ENCODE measurements around the gene GPRC5A. TPM values are rescaled to one million over a fixed set of nuclear protein-coding genes. Genes with fewer than 3 reads are reported as not detected.

The GPRC5A gene
- total RNA-seq, 1 donor from 2014 or later = not detected

GRCh38 chr12:12908252-12908651, 16.9 kb downstream of the GPRC5A start:
- H3K4me3 Mint-ChIP-seq = no peak overlapping the region
- H3K27me3 Mint-ChIP-seq (ENCODE audit: low read depth) = peaks cover 11% of the 10 kb centered on the region
- H3K36me3 Mint-ChIP-seq (ENCODE audit: low read depth) = no peaks in the 10 kb centered on the region
- no peaks in the 10 kb centered on the region for H3K4me1 Mint-ChIP-seq
- DNase-seq (ENCODE audit: low read depth, low spot score) = no peak
- no peak for TF ChIP-seq CTCF (conservative IDR thresholded peaks at IDR 0.05)
- H3K27ac Mint-ChIP-seq (ENCODE audit: unreplicated experiment) = no peak overlapping the region
- H3K9me3 Mint-ChIP-seq = no peaks in the 10 kb centered on the region

DNA sequence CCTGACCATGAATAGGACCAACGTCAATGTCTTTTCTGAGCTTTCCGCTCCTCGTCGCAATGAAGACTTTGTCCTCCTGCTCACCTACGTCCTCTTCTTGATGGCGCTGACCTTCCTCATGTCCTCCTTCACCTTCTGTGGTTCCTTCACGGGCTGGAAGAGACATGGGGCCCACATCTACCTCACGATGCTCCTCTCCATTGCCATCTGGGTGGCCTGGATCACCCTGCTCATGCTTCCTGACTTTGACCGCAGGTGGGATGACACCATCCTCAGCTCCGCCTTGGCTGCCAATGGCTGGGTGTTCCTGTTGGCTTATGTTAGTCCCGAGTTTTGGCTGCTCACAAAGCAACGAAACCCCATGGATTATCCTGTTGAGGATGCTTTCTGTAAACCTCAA, 17.3 kb downstream of the GPRC5A start:
- Mint-ChIP-seq H3K4me3 (no peak overlapping the region), H3K27ac (ENCODE audit: unreplicated experiment) (no peak overlapping the region), H3K9me3 (no peaks in the 10 kb centered on the region), H3K36me3 (ENCODE audit: low read depth) (no peaks in the 10 kb centered on the region), H3K27me3 (ENCODE audit: low read depth) (peaks cover 14% of the 10 kb centered on the region), H3K4me1 (no peaks in the 10 kb centered on the region)
- no peak for DNase-seq (ENCODE audit: low read depth, low spot score)
- TF ChIP-seq CTCF (conservative IDR thresholded peaks at IDR 0.05) = no peak

DNA sequence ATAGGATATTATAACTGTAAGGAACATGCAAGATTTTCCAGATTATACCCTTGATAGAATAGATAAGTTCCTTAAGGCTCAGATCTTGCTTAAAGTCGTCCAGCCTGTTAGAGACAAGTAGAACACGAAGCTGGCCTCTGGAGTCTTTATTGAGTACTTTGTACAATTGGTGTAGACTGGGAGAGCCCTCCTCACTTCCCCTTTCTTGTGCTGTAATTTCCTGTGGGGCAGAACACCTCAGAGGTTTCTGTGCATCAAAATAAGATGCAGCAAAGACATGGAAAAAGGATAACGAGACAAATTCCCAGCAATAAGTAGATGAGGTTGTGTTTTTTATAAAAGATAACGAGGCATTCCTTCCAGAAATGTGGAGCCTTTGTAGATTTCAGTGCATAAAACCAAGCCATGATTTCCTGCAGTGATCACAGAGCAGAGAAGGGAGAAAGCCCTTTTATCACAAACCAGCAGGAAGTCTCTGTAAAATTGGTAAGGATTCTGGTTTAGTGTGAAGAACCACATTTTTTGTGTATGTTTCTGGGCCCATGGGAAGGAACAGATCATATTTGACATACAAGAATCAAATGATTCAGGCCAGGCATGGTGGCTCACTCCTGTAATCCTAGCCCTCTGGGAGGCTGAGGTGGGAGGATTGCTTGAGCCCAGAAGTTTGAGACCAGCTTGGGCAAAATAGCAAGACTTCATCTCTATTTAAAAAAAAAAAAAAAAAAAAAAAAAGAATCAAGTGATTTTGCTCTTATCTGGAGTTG, 18.0 kb downstream of the GPRC5A start:
- Mint-ChIP-seq H3K27ac (ENCODE audit: unreplicated experiment) (no peak overlapping the region), H3K4me3 (no peak overlapping the region)

GRCh38 chr12:12909995-12910420, 18.6 kb downstream of the GPRC5A start:
- no peak overlapping the region for H3K4me3 Mint-ChIP-seq
- no peak for DNase-seq (ENCODE audit: low read depth, low spot score)
- H3K27ac Mint-ChIP-seq (ENCODE audit: unreplicated experiment) = no peak overlapping the region
- no peaks in the 10 kb centered on the region for H3K4me1 Mint-ChIP-seq
- no peak for TF ChIP-seq CTCF (conservative IDR thresholded peaks at IDR 0.05)
- H3K9me3 Mint-ChIP-seq = no peaks in the 10 kb centered on the region
- peaks cover 20% of the 10 kb centered on the region for H3K27me3 Mint-ChIP-seq (ENCODE audit: low read depth)
- H3K36me3 Mint-ChIP-seq (ENCODE audit: low read depth) = no peaks in the 10 kb centered on the region

More for the DNA sequence above, 18.0 kb downstream of the GPRC5A start:
- Mint-ChIP-seq H3K36me3 (ENCODE audit: low read depth) (no peaks in the 10 kb centered on the region), H3K9me3 (no peaks in the 10 kb centered on the region), H3K4me1 (no peaks in the 10 kb centered on the region), H3K27me3 (ENCODE audit: low read depth) (peaks cover 20% of the 10 kb centered on the region)
- no peak for TF ChIP-seq CTCF (conservative IDR thresholded peaks at IDR 0.05)
- DNase-seq (ENCODE audit: low read depth, low spot score) = no peak

- peaks cover 24% of the 10 kb centered on the region for H3K27me3 Mint-ChIP-seq (ENCODE audit: low read depth)
- H3K36me3 Mint-ChIP-seq (ENCODE audit: low read depth) = no peaks in the 10 kb centered on the region
- H3K9me3 Mint-ChIP-seq = no peaks in the 10 kb centered on the region
- TF ChIP-seq CTCF (conservative IDR thresholded peaks at IDR 0.05) = no peak
- H3K4me3 Mint-ChIP-seq = no peak overlapping the region
- no peak for DNase-seq (ENCODE audit: low read depth, low spot score)
- H3K4me1 Mint-ChIP-seq = peaks cover 7% of the 10 kb centered on the region
- H3K27ac Mint-ChIP-seq (ENCODE audit: unreplicated experiment) = no peak overlapping the region
Observed at GRCh38 chr12:12912711-12913110, 21.3 kb downstream of the GPRC5A start.

Data from neural crest cell (in vitro differentiated cells).